DND-41 (cell line): ENCODE results near the gene DVL1.

Experiments used
- ATAC-seq: fragments of 200-7000 bp; cut with Tn5 transposase; 3 replicates; pipeline ENCODE4 v1.9.1; 2021; ENCODE audit warnings: low read depth; ENCODE audit not compliant: insufficient read depth
- DNase-seq: peaks from one replicate; pipeline ENCODE4 v3.0.0-alpha.2; 2020
- H2AFZ ChIP-seq: 2 replicates; pipeline ENCODE4 v1.6.0; 2012; ENCODE audit warnings: low read depth, low read length
- H3K27ac ChIP-seq: 2 replicates; pipeline ENCODE4 v1.5.1; 2012; ENCODE audit warnings: low read length, inconsistent platforms
- H3K27me3 ChIP-seq: fragments of 200-600 bp; sonication (generic); 2 replicates; pipeline ENCODE4 v1.6.0; 2012; ENCODE audit warnings: low read length, mild to moderate bottlenecking, inconsistent platforms; ENCODE audit not compliant: insufficient read depth, poor library complexity
- H3K36me3 ChIP-seq: 2 replicates; pipeline ENCODE4 v1.5.1; 2012; ENCODE audit warnings: low read length, inconsistent platforms; ENCODE audit not compliant: insufficient read depth
- H3K4me1 ChIP-seq: 2 replicates; pipeline ENCODE4 v1.5.1; 2012; ENCODE audit warnings: mild to moderate bottlenecking, low read length; ENCODE audit not compliant: insufficient read depth
- H3K4me2 ChIP-seq: 2 replicates; pipeline ENCODE4 v1.6.0; 2012; ENCODE audit warnings: mild to moderate bottlenecking, moderate library complexity, low read length, inconsistent platforms; ENCODE audit not compliant: insufficient read depth
- H3K4me3 ChIP-seq, 2 experiments: fragments of 200-600 bp in 1 of 2; shearing (Covaris generic) in 1 of 2; 2 replicates each; pipeline ENCODE4 v1.5.1; 2012 to 2016; ENCODE audit warnings: inconsistent platforms in 2 of 2, low read length in 2 of 2, mild to moderate bottlenecking in 2 of 2, low read depth in 1 of 2, moderate library complexity in 1 of 2
- H3K79me2 ChIP-seq: 2 replicates; pipeline ENCODE4 v1.6.0; 2012; ENCODE audit warnings: low read length, inconsistent platforms; ENCODE audit not compliant: insufficient read depth
- H3K9ac ChIP-seq: 2 replicates; pipeline ENCODE4 v1.6.0; 2012; ENCODE audit warnings: low read depth, mild to moderate bottlenecking, inconsistent platforms, low read length, moderate library complexity
- H3K9me3 ChIP-seq: 2 replicates; pipeline ENCODE4 v1.5.1; 2012; ENCODE audit warnings: low read length, moderate library complexity, mild to moderate bottlenecking, inconsistent platforms; ENCODE audit not compliant: insufficient read depth, severe bottlenecking
- H4K20me1 ChIP-seq: 2 replicates; pipeline ENCODE4 v1.6.0; 2012; ENCODE audit warnings: low read length; ENCODE audit not compliant: insufficient read depth
- CTCF ChIP-seq: IDR thresholded peaks from 2 replicates; pipeline ENCODE4 v1.5.1; 2012; ENCODE audit warnings: borderline replicate concordance, low read length, moderate library complexity, mild to moderate bottlenecking; ENCODE audit not compliant: poor library complexity, severe bottlenecking; ENCODE audit errors: extremely low read depth
- EZH2 ChIP-seq: IDR thresholded peaks from 3 replicates; pipeline ENCODE4 v1.6.1; 2012; ENCODE audit warnings: borderline replicate concordance, low read depth, mild to moderate bottlenecking, moderate library complexity, low read length, inconsistent platforms; ENCODE audit not compliant: severe bottlenecking

DVL1 gene

GRCh38 chr1:1359308-1359663 lies 10.1 kb upstream of the DVL1 start:
- no peaks in the 10 kb centered on the region for H3K79me2 ChIP-seq
- H3K36me3 ChIP-seq, result no peaks in the 10 kb centered on the region
- H3K9me3 ChIP-seq, result no peaks in the 10 kb centered on the region
- TF ChIP-seq EZH2, result no peak
- no peak for TF ChIP-seq CTCF
- H3K4me1 ChIP-seq, result no peaks in the 10 kb centered on the region
- no peak overlapping the region for H2AFZ ChIP-seq
- ATAC-seq (peak; percentile 47; the same call in 2 of the 3 replicates), DNase-seq (no peak)
- H4K20me1 ChIP-seq, result no peaks in the 10 kb centered on the region
- H3K4me3 ChIP-seq, result no peak overlapping the region
- H3K4me2 ChIP-seq, result no peak overlapping the region
- H3K27me3 ChIP-seq, result no peaks in the 10 kb centered on the region
- H3K27ac ChIP-seq, result no peak overlapping the region
- no peak overlapping the region for H3K9ac ChIP-seq

- Histone ChIP-seq H3K4me3 (no peak within 1 kb of the TSS), H3K9ac (no peak within 1 kb of the TSS), H3K4me1 (no peaks in the 10 kb centered on the region), H3K4me2 (no peak within 1 kb of the TSS), H3K36me3 (no peaks in the 10 kb centered on the region), H3K27ac (no peak within 1 kb of the TSS), H4K20me1 (0 out of 2 replicates have a peak, but pooled peaks cover 4% of the 10 kb centered on the region), H3K9me3 (no peaks in the 10 kb centered on the region), H3K27me3 (no peaks in the 10 kb centered on the region), H3K79me2 (no peaks in the 10 kb centered on the region), H2AFZ (no peak within 1 kb of the TSS)
- ATAC-seq (no peak), DNase-seq (no peak)
- TF ChIP-seq CTCF, result no peak
- no peak for TF ChIP-seq EZH2
Observed at GRCh38 chr1:1358433-1359271, 9.4 kb upstream of the DVL1 start, which contains the start of gene MXRA8. Gene MXRA8, minus strand, starts transcription at chr1:1358555. Its CDS starts 51 bp downstream, at chr1:1358504.

GRCh38 chr1:1357871-1358432 lies 8.7 kb upstream of the DVL1 start:
- TF ChIP-seq CTCF (no peak), EZH2 (no peak)
- H3K9me3 ChIP-seq, result no peaks in the 10 kb centered on the region
- DNase-seq (no peak), ATAC-seq (no peak)
- no peaks in the 10 kb centered on the region for H3K4me1 ChIP-seq
- no peaks in the 10 kb centered on the region for H3K27me3 ChIP-seq
- no peak overlapping the region for H3K27ac ChIP-seq
- H2AFZ ChIP-seq, result no peak overlapping the region
- no peak overlapping the region for H3K9ac ChIP-seq
- no peak overlapping the region for H3K4me2 ChIP-seq
- no peaks in the 10 kb centered on the region for H3K36me3 ChIP-seq
- no peaks in the 10 kb centered on the region for H3K79me2 ChIP-seq
- no peak overlapping the region for H3K4me3 ChIP-seq
- H4K20me1 ChIP-seq, result 0 out of 2 replicates have a peak, but pooled peaks cover 8% of the 10 kb centered on the region
